Measurements from ENCODE around the gene UBE2V1. TPM values are rescaled to one million over a fixed set of nuclear protein-coding genes. Genes with fewer than 3 reads are reported as not detected.

The UBE2V1 gene
- total and polyA plus RNA-seq, 2 donors (not counting 1 experiment from before 2014, with no cell fraction given): 69.2 to 158 TPM

DNA sequence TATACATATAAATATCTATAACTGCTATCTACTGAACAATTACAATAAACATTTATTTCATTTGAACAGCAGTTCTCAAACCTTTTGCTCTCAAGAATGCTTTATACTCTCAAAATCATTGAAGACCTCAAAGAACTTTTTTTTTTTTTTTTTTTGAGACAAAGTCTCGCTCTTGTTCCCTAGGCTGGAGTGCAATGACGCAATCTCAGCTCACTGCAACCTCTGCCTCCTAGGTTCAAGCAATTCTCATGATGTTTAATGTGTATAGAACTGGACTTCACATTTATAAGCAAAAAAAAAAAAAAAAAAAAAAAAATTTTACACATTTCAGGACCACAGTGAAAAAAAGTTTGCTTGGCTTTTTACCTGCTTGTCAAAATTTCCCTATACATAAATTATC, 11.7 kb downstream of the UBE2V1 start:
- ChIA-PET CTCF (interaction anchor here (1.4 kb wide), 1 partner anchor 122 kb away, joined by 4 read pairs; no protein-coding TSS in a partner anchor), POLR2A (no interaction called here)
- ATAC-seq (ENCODE audit: low read depth): no peak
- H3K79me2 ChIP-seq (ENCODE audit: control insufficient read depth, insufficient read depth, low read length): peaks cover 99% of the 10 kb centered on the region
- H3K27ac ChIP-seq (ENCODE audit: low read length in 2 of 2): no peak overlapping the region
- H3K4me1 ChIP-seq (ENCODE audit: control insufficient read depth in 2 of 2, insufficient read depth in 2 of 2, low read length in 2 of 2): peaks cover 10 to 14% of the 10 kb centered on the region in 2 donors
- no peaks in the 10 kb centered on the region for H3K27me3 Mint-ChIP-seq
- peaks cover 1 to 17% of the 10 kb centered on the region in 2 experiments for H3K36me3 ChIP-seq (replicated peaks in 1 of 2; ENCODE audit: control extremely low read depth in 1 of 2, control insufficient read depth in 1 of 2, extremely low read depth in 1 of 2, insufficient read depth in 2 of 2, low read length in 1 of 2)
- peaks cover 92% of the 10 kb centered on the region for H4K20me1 ChIP-seq (ENCODE audit: control insufficient read depth, insufficient read depth, low read length, poor library complexity, severe bottlenecking)
- no peaks in the 10 kb centered on the region for H3K9me3 ChIP-seq (ENCODE audit: control extremely low read depth in 1 of 3, control insufficient read depth in 2 of 3, insufficient read depth in 1 of 3, low read length in 2 of 3)
- H3K4me2 ChIP-seq (replicated peaks; ENCODE audit: low read depth, low read length, poor library complexity, severe bottlenecking): no peak overlapping the region
- H3K27me3 ChIP-seq (replicated peaks in 1 of 4; ENCODE audit: control extremely low read depth in 1 of 4, control insufficient read depth in 3 of 4, insufficient read depth in 4 of 4, low read length in 3 of 4): no peaks in the 10 kb centered on the region
- intact Hi-C loops (cut with micrococcal nuclease): no loop called here
- no peak overlapping the region for H3K27ac Mint-ChIP-seq
- no peak for DNase-seq
- H3K9me3 Mint-ChIP-seq (ENCODE audit: insufficient read depth): no peaks in the 10 kb centered on the region
- H3K4me3 ChIP-seq (ENCODE audit: control extremely low read depth in 1 of 5, extremely low read depth in 1 of 5, insufficient read depth in 1 of 5, low read depth in 2 of 5, low read length in 4 of 5): no peak overlapping the region
- peaks cover 44% of the 10 kb centered on the region for H3K4me1 Mint-ChIP-seq
- WGBS (ENCODE audit: insufficient coverage): no CpG with 5 or more reads among the region's 2 CpGs
- no peak overlapping the region for H2AFZ ChIP-seq (ENCODE audit: insufficient read depth, low read depth, low read length, poor library complexity, severe bottlenecking)
- TF ChIP-seq, protein P1, sequence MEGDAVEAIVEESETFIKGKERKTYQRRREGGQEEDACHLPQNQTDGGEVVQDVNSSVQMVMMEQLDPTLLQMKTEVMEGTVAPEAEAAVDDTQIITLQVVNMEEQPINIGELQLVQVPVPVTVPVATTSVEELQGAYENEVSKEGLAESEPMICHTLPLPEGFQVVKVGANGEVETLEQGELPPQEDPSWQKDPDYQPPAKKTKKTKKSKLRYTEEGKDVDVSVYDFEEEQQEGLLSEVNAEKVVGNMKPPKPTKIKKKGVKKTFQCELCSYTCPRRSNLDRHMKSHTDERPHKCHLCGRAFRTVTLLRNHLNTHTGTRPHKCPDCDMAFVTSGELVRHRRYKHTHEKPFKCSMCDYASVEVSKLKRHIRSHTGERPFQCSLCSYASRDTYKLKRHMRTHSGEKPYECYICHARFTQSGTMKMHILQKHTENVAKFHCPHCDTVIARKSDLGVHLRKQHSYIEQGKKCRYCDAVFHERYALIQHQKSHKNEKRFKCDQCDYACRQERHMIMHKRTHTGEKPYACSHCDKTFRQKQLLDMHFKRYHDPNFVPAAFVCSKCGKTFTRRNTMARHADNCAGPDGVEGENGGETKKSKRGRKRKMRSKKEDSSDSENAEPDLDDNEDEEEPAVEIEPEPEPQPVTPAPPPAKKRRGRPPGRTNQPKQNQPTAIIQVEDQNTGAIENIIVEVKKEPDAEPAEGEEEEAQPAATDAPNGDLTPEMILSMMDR (IDR thresholded peaks at IDR 0.05): no peak
- no peak for TF ChIP-seq EZH2 (IDR thresholded peaks at IDR 0.05; ENCODE audit: borderline replicate concordance, insufficient read depth, low read depth, low read length, poor library complexity, severe bottlenecking)
- H3K9ac ChIP-seq (ENCODE audit: low read length): no peak overlapping the region
- H3K4me3 Mint-ChIP-seq: peak overlapping the region; percentile 16

DNA sequence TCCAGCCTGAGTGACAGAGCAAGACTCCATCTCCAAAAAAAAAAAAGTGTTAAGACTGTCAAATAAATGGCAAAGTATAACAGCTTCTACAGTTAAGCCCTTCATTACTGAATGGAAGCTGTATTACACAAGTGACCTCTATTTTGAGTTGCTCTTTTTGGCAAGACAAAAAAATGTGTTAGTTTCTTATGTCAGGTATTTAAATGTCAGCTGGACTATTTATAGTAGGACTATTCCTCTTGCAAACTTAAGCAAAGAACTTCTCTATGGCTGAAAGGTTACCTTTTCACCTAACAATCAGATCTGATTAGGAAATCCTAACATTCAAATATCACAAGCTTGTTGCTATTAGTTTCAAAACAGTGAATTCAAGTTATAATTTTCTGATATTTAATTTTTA, 12.4 kb downstream of the UBE2V1 start:
- DNase-seq (no peak), ATAC-seq (ENCODE audit: low read depth) (no peak)
- Histone ChIP-seq H2AFZ (ENCODE audit: insufficient read depth, low read depth, low read length, poor library complexity, severe bottlenecking) (no peak overlapping the region), H3K4me1 (ENCODE audit: control insufficient read depth in 2 of 2, insufficient read depth in 2 of 2, low read length in 2 of 2) (peaks cover 10 to 14% of the 10 kb centered on the region in 2 donors), H3K27ac (ENCODE audit: low read length in 2 of 2) (no peak overlapping the region), H3K4me2 (replicated peaks; ENCODE audit: low read depth, low read length, poor library complexity, severe bottlenecking) (no peak overlapping the region), H3K27me3 (replicated peaks in 1 of 4; ENCODE audit: control extremely low read depth in 1 of 4, control insufficient read depth in 3 of 4, insufficient read depth in 4 of 4, low read length in 3 of 4) (no peaks in the 10 kb centered on the region), H3K4me3 (ENCODE audit: control extremely low read depth in 1 of 5, extremely low read depth in 1 of 5, insufficient read depth in 1 of 5, low read depth in 2 of 5, low read length in 4 of 5) (no peak overlapping the region), H4K20me1 (ENCODE audit: control insufficient read depth, insufficient read depth, low read length, poor library complexity, severe bottlenecking) (peaks cover 92% of the 10 kb centered on the region), H3K9ac (ENCODE audit: low read length) (no peak overlapping the region), H3K36me3 (replicated peaks in 1 of 2; ENCODE audit: control extremely low read depth in 1 of 2, control insufficient read depth in 1 of 2, extremely low read depth in 1 of 2, insufficient read depth in 2 of 2, low read length in 1 of 2) (peaks cover 1 to 25% of the 10 kb centered on the region in 2 experiments), H3K79me2 (ENCODE audit: control insufficient read depth, insufficient read depth, low read length) (peaks cover 99% of the 10 kb centered on the region), H3K9me3 (ENCODE audit: control extremely low read depth in 1 of 3, control insufficient read depth in 2 of 3, insufficient read depth in 1 of 3, low read length in 2 of 3) (no peaks in the 10 kb centered on the region)
- intact Hi-C loops (cut with micrococcal nuclease): no loop called here
- Mint-ChIP-seq H3K9me3 (ENCODE audit: insufficient read depth) (no peaks in the 10 kb centered on the region), H3K27me3 (no peaks in the 10 kb centered on the region), H3K4me3 (no peak overlapping the region), H3K27ac (no peak overlapping the region), H3K4me1 (peaks cover 42% of the 10 kb centered on the region)
- ChIA-PET CTCF (interaction anchor here (0.7 to 1.4 kb wide), 3 partner anchors 65 to 122 kb away, joined by 4 to 6 read pairs (median 4); no protein-coding TSS in a partner anchor), POLR2A (no interaction called here)
- TF ChIP-seq EZH2 (IDR thresholded peaks at IDR 0.05; ENCODE audit: borderline replicate concordance, insufficient read depth, low read depth, low read length, poor library complexity, severe bottlenecking): no peak
